Endometrial microvascular endothelial cells (primary cell): ENCODE results near the gene BFSP2. TPM values are rescaled to one million over a fixed set of nuclear protein-coding genes. Genes with fewer than 3 reads are reported as not detected.

Experiments
- in situ Hi-C: cut with HindIII; loops from 2 replicates; pipeline ENCODE4 v1.10.0; 2017; ENCODE audit warnings: low sequenced_read_pairs, low pct_unique_long_range_greater_than_20kb; ENCODE audit errors: inconsistent ontology term
- total RNA-seq: library from RNA; depleted of rRNA; stranded (reverse); fragments of >200 nt; gene quantifications from one replicate; pipeline ENCODE4 v1.2.3, GENCODE V29; 2015; ENCODE audit errors: inconsistent ontology term

The BFSP2 gene
- total RNA-seq, result not detected

- in situ Hi-C loops, result no loop called here
Measured at GRCh38 chr3:133400006-133400515, at the start of gene BFSP2. TSS of gene BFSP2 (plus strand) at chr3:133400056. CDS start at chr3:133400084, 28 bp downstream.

GRCh38 chr3:133354721-133355120 is 45.1 kb upstream of the BFSP2 start:
- in situ Hi-C loops, result no loop called here

GRCh38 chr3:133360476-133360875 is 39.4 kb upstream of the BFSP2 start:
- in situ Hi-C loops, result no loop called here

- in situ Hi-C loops, result no loop called here
Measured at GRCh38 chr3:133361011-133361410, 38.8 kb upstream of the BFSP2 start.

GRCh38 chr3:133361435-133361834 is 38.4 kb upstream of the BFSP2 start:
- in situ Hi-C loops, result no loop called here

- in situ Hi-C loops, result no loop called here
Measured at GRCh38 chr3:133362539-133362938, 37.3 kb upstream of the BFSP2 start.

GRCh38 chr3:133364704-133365103 is 35.2 kb upstream of the BFSP2 start:
- in situ Hi-C loops, result no loop called here

GRCh38 chr3:133366921-133367320 is 32.9 kb upstream of the BFSP2 start:
- in situ Hi-C loops, result no loop called here

GRCh38 chr3:133367403-133367802 is 32.5 kb upstream of the BFSP2 start:
- in situ Hi-C loops, result no loop called here

- in situ Hi-C loops, result no loop called here
Measured at GRCh38 chr3:133367956-133368355, 31.9 kb upstream of the BFSP2 start.

- in situ Hi-C loops, result no loop called here
Measured at GRCh38 chr3:133368371-133369067, 31.3 kb upstream of the BFSP2 start.

GRCh38 chr3:133369068-133369440 is 30.8 kb upstream of the BFSP2 start:
- in situ Hi-C loops, result no loop called here

- in situ Hi-C loops, result no loop called here
Measured at GRCh38 chr3:133371181-133371580, 28.7 kb upstream of the BFSP2 start.

- in situ Hi-C loops, result no loop called here
Measured at GRCh38 chr3:133371676-133372075, 28.2 kb upstream of the BFSP2 start.

GRCh38 chr3:133374708-133375402 is 25.0 kb upstream of the BFSP2 start:
- in situ Hi-C loops, result no loop called here

- in situ Hi-C loops, result no loop called here
Measured at GRCh38 chr3:133375403-133375745, 24.5 kb upstream of the BFSP2 start.

- in situ Hi-C loops, result no loop called here
Measured at GRCh38 chr3:133376810-133377209, 23.0 kb upstream of the BFSP2 start.

GRCh38 chr3:133377396-133377795 is 22.5 kb upstream of the BFSP2 start:
- in situ Hi-C loops, result no loop called here

- in situ Hi-C loops, result no loop called here
Measured at GRCh38 chr3:133379926-133380325, 19.9 kb upstream of the BFSP2 start.

GRCh38 chr3:133380481-133381225 is 19.2 kb upstream of the BFSP2 start:
- in situ Hi-C loops, result no loop called here
